Neural progenitor cell (in vitro differentiated cells): ENCODE measurements around the gene ZNF48. TPM values are rescaled to one million over a fixed set of nuclear protein-coding genes. Genes with fewer than 3 reads are reported as not detected.
"Not testable (repeated sequence)": the region's sequence is repeated elsewhere in the genome, so short reads cannot be mapped to it uniquely, and the experiment has no call there.

Source experiments
- DNase-seq: peaks from one replicate; pipeline ENCODE4 v3.0.0-alpha.2; 2016; ENCODE audit warnings: low spot score
- H2AFZ ChIP-seq: fragments of 200-600 bp; sonication (generic); replicated peaks from 2 replicates; pipeline ENCODE4 v1.6.1; 2016; ENCODE audit warnings: antibody characterized with exemption
- H3F3A ChIP-seq: fragments of 200-600 bp; sonication (generic); 2 replicates; pipeline ENCODE4 v1.6.1; 2016; ENCODE audit warnings: antibody characterized with exemption, low read depth
- H3K27ac ChIP-seq: fragments of 200-600 bp; sonication (generic); 2 replicates; pipeline ENCODE4 v1.5.1; 2016; ENCODE audit warnings: mild to moderate bottlenecking
- H3K27me3 ChIP-seq: fragments of 200-600 bp; sonication (generic); 2 replicates; pipeline ENCODE4 v1.6.1; 2016; ENCODE audit warnings: mild to moderate bottlenecking, moderate library complexity
- H3K36me3 ChIP-seq: fragments of 200-600 bp; sonication (generic); 2 replicates; pipeline ENCODE4 v1.5.1; 2016
- H3K4me1 ChIP-seq: fragments of 200-600 bp; sonication (generic); 2 replicates; pipeline ENCODE4 v1.6.1; 2016; ENCODE audit warnings: mixed run types
- H3K4me2 ChIP-seq: fragments of 200-600 bp; sonication (generic); 2 replicates; pipeline ENCODE4 v1.6.1; 2016
- H3K4me3 ChIP-seq: fragments of 200-600 bp; sonication (generic); 2 replicates; pipeline ENCODE4 v1.5.1; 2016
- H3K79me2 ChIP-seq: fragments of 200-600 bp; sonication (generic); 2 replicates; pipeline ENCODE4 v1.6.1; 2016; ENCODE audit warnings: low read depth
- H3K9ac ChIP-seq: fragments of 200-600 bp; sonication (generic); 2 replicates; pipeline ENCODE4 v1.6.1; 2016
- H3K9me3 ChIP-seq: fragments of 200-600 bp; sonication (generic); 2 replicates; pipeline ENCODE4 v1.5.1; 2016; ENCODE audit warnings: low read depth
- H4K20me1 ChIP-seq: fragments of 200-600 bp; sonication (generic); 2 replicates; pipeline ENCODE4 v1.6.1; 2016; ENCODE audit warnings: low read depth
- H3K27ac Mint-ChIP-seq: 3 replicates; pipeline ENCODE4 v1.8.0; 2021; ENCODE audit warnings: mixed read lengths
- H3K27me3 Mint-ChIP-seq: 2 replicates; pipeline ENCODE4 v1.8.0; 2022; ENCODE audit warnings: low read depth, mild to moderate bottlenecking, inconsistent platforms, moderate library complexity, mixed read lengths; ENCODE audit not compliant: insufficient read depth
- H3K36me3 Mint-ChIP-seq: 3 replicates; pipeline ENCODE4 v1.8.0; 2021; ENCODE audit warnings: mixed read lengths
- H3K4me1 Mint-ChIP-seq: 3 replicates; pipeline ENCODE4 v1.8.0; 2021; ENCODE audit warnings: mixed read lengths
- H3K4me3 Mint-ChIP-seq: 3 replicates; pipeline ENCODE4 v1.8.0; 2021; ENCODE audit warnings: mild to moderate bottlenecking, moderate library complexity, mixed read lengths
- H3K9me3 Mint-ChIP-seq: 3 replicates; pipeline ENCODE4 v1.8.0; 2020; ENCODE audit warnings: mixed read lengths
- EZH2 ChIP-seq: fragments of 200-600 bp; sonication (generic); IDR thresholded peaks from 2 replicates; pipeline ENCODE4 v1.6.1; 2017; ENCODE audit warnings: antibody characterized with exemption, mild to moderate bottlenecking, moderate library complexity
- EZH2phosphoT487 ChIP-seq: fragments of 200-600 bp; sonication (generic); IDR thresholded peaks from 2 replicates; pipeline ENCODE4 v1.6.1; 2017; ENCODE audit warnings: antibody characterized with exemption
- total RNA-seq: library from RNA; depleted of rRNA; stranded (reverse); fragments of >200 nt; gene quantifications from 2 replicates; pipeline ENCODE4 v1.2.3, GENCODE V29; 2015; ENCODE audit warnings: low replicate concordance
- TF ChIP-seq, protein P1 (sequence below): fragments of 200-600 bp; sonication (generic); IDR thresholded peaks from 2 replicates; pipeline ENCODE4 v1.5.1; 2017; ENCODE audit warnings: antibody characterized with exemption, mild to moderate bottlenecking

Gene ZNF48
- total RNA-seq, 1 donor from 2014 or later = 39.3 TPM

- H3K27me3 Mint-ChIP-seq = peaks cover 13% of the 10 kb centered on the region
These were observed 547 bp upstream of the ZNF48 start for GRCh38 chr16:30394592-30395154.

GRCh38 chr16:30395992-30396585 lies 869 bp downstream of the ZNF48 start:
- peak overlapping the region; percentile 98 for H3K27ac Mint-ChIP-seq
- no peak for DNase-seq
- peak overlapping the region; percentile 99 for H3K27ac ChIP-seq
- H3K36me3 Mint-ChIP-seq = peaks cover 5% of the 10 kb centered on the region
- H3K9ac ChIP-seq = peak overlapping the region; percentile 75
- TF ChIP-seq EZH2 = no peak
- no peak for TF ChIP-seq EZH2phosphoT487
- TF ChIP-seq, protein P1, sequence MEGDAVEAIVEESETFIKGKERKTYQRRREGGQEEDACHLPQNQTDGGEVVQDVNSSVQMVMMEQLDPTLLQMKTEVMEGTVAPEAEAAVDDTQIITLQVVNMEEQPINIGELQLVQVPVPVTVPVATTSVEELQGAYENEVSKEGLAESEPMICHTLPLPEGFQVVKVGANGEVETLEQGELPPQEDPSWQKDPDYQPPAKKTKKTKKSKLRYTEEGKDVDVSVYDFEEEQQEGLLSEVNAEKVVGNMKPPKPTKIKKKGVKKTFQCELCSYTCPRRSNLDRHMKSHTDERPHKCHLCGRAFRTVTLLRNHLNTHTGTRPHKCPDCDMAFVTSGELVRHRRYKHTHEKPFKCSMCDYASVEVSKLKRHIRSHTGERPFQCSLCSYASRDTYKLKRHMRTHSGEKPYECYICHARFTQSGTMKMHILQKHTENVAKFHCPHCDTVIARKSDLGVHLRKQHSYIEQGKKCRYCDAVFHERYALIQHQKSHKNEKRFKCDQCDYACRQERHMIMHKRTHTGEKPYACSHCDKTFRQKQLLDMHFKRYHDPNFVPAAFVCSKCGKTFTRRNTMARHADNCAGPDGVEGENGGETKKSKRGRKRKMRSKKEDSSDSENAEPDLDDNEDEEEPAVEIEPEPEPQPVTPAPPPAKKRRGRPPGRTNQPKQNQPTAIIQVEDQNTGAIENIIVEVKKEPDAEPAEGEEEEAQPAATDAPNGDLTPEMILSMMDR = no peak
- H2AFZ ChIP-seq = no peak overlapping the region
- H3K4me2 ChIP-seq = peak overlapping the region; percentile 100
- H3K27me3 ChIP-seq = no peaks in the 10 kb centered on the region
- H3K4me3 Mint-ChIP-seq = peak overlapping the region; percentile 86
- peaks cover 20% of the 10 kb centered on the region for H3K27me3 Mint-ChIP-seq
- H3K36me3 ChIP-seq = no peaks in the 10 kb centered on the region
- H4K20me1 ChIP-seq = peaks cover 40% of the 10 kb centered on the region
- H3K9me3 Mint-ChIP-seq = no peaks in the 10 kb centered on the region
- peaks cover 40% of the 10 kb centered on the region for H3K4me1 ChIP-seq
- peaks cover 83% of the 10 kb centered on the region for H3F3A ChIP-seq
- peaks cover 47% of the 10 kb centered on the region for H3K4me1 Mint-ChIP-seq
- peak overlapping the region; percentile 100 for H3K4me3 ChIP-seq
- peaks cover 42% of the 10 kb centered on the region for H3K79me2 ChIP-seq
- no peaks in the 10 kb centered on the region for H3K9me3 ChIP-seq

More at GRCh38 chr16:30394592-30395154, 547 bp upstream of the ZNF48 start:
- Histone ChIP-seq H3K4me3 (peak overlapping the region; percentile 100), H3K79me2 (peaks cover 42% of the 10 kb centered on the region), H3K27me3 (no peaks in the 10 kb centered on the region), H3F3A (peaks cover 68% of the 10 kb centered on the region), H3K27ac (peak overlapping the region; percentile 99), H2AFZ (peak overlapping the region; percentile 30), H3K36me3 (no peaks in the 10 kb centered on the region), H3K4me2 (peak overlapping the region; percentile 100), H3K9me3 (no peaks in the 10 kb centered on the region), H3K9ac (peak overlapping the region; percentile 75), H4K20me1 (peaks cover 38% of the 10 kb centered on the region), H3K4me1 (peaks cover 32% of the 10 kb centered on the region)
- peaks cover 5% of the 10 kb centered on the region for H3K36me3 Mint-ChIP-seq
- H3K4me1 Mint-ChIP-seq = peaks cover 42% of the 10 kb centered on the region
- TF ChIP-seq EZH2phosphoT487 (no peak), EZH2 (no peak)
- TF ChIP-seq, protein P1 = no peak
- DNase-seq = peak; percentile 87
- H3K27ac Mint-ChIP-seq = peak overlapping the region; percentile 98
- peak overlapping the region; percentile 86 for H3K4me3 Mint-ChIP-seq
- H3K9me3 Mint-ChIP-seq = no peaks in the 10 kb centered on the region

- H3K4me1 Mint-ChIP-seq = peaks cover 50% of the 10 kb centered on the region
- peak overlapping the region; percentile 100 for H3K4me2 ChIP-seq
- H3F3A ChIP-seq = peaks cover 88% of the 10 kb centered on the region
- peak overlapping the region; percentile 100 for H3K4me3 ChIP-seq
- H3K27ac Mint-ChIP-seq, DNase-seq, H3K9me3 ChIP-seq, H3K9me3 Mint-ChIP-seq, H3K27ac ChIP-seq, H3K27me3 ChIP-seq, H2AFZ ChIP-seq, H3K36me3 ChIP-seq, H3K9ac ChIP-seq, H3K36me3 Mint-ChIP-seq: not testable (repeated sequence)
- peaks cover 42% of the 10 kb centered on the region for H3K79me2 ChIP-seq
- peaks cover 40% of the 10 kb centered on the region for H4K20me1 ChIP-seq
- peaks cover 42% of the 10 kb centered on the region for H3K4me1 ChIP-seq
- peak overlapping the region; percentile 86 for H3K4me3 Mint-ChIP-seq
- peaks cover 22% of the 10 kb centered on the region for H3K27me3 Mint-ChIP-seq
These were observed 1.4 kb downstream of the ZNF48 start for GRCh38 chr16:30396627-30397026.

- Mint-ChIP-seq H3K4me3 (peak overlapping the region; percentile 86), H3K36me3 (peaks cover 5% of the 10 kb centered on the region), H3K9me3 (no peaks in the 10 kb centered on the region), H3K4me1 (peaks cover 52% of the 10 kb centered on the region), H3K27me3 (peaks cover 23% of the 10 kb centered on the region), H3K27ac (no peak overlapping the region)
- Histone ChIP-seq H3K4me1 (peaks cover 42% of the 10 kb centered on the region), H3F3A (peaks cover 92% of the 10 kb centered on the region), H3K79me2 (peaks cover 42% of the 10 kb centered on the region), H2AFZ (no peak overlapping the region), H3K36me3 (no peaks in the 10 kb centered on the region), H3K4me3 (no peak overlapping the region), H3K9me3 (no peaks in the 10 kb centered on the region), H3K9ac (no peak overlapping the region), H3K27me3 (no peaks in the 10 kb centered on the region), H4K20me1 (peaks cover 40% of the 10 kb centered on the region), H3K4me2 (peak overlapping the region; percentile 100), H3K27ac (no peak overlapping the region)
- no peak for DNase-seq
- no peak for TF ChIP-seq EZH2phosphoT487
- no peak for TF ChIP-seq EZH2
- TF ChIP-seq, protein P1 = no peak
These were observed 1.8 kb downstream of the ZNF48 start for GRCh38 chr16:30397056-30397455.
